Osteoblast (primary cell): ENCODE results near the gene SS18L1. TPM values are rescaled to one million over a fixed set of nuclear protein-coding genes. Genes with fewer than 3 reads are reported as not detected.
A peak's percentile ranks its signal among the peaks of the same experiment; 100 is the strongest.

ENCODE experiments used
- DNase-seq: peaks from one replicate; pipeline ENCODE4 v3.0.0; 2011; ENCODE audit warnings: low spot score, mixed read lengths; ENCODE audit not compliant: insufficient read length; ENCODE audit errors: missing footprints
- H2AFZ ChIP-seq: 2 replicates; pipeline ENCODE4 v1.6.0; 2011; ENCODE audit warnings: mild to moderate bottlenecking, low read length
- H3K27ac ChIP-seq: 2 replicates; pipeline ENCODE4 v1.5.1; 2011; ENCODE audit warnings: mild to moderate bottlenecking, low read depth, low read length, moderate library complexity
- H3K27me3 ChIP-seq: 2 replicates; pipeline ENCODE4 v1.6.0; 2012; ENCODE audit warnings: mild to moderate bottlenecking, control low read depth, inconsistent platforms, low read length, moderate library complexity; ENCODE audit not compliant: insufficient read depth
- H3K36me3 ChIP-seq: 2 replicates; pipeline ENCODE4 v1.5.1; 2011; ENCODE audit warnings: mild to moderate bottlenecking, low read length, control low read depth, moderate library complexity; ENCODE audit not compliant: insufficient read depth
- H3K4me1 ChIP-seq: 2 replicates; pipeline ENCODE4 v1.5.1; 2011; ENCODE audit warnings: mild to moderate bottlenecking, low read length, control low read depth, moderate library complexity; ENCODE audit not compliant: insufficient read depth
- H3K4me2 ChIP-seq: 2 replicates; pipeline ENCODE4 v1.6.0; 2011; ENCODE audit warnings: mild to moderate bottlenecking, low read length; ENCODE audit not compliant: insufficient read depth
- H3K4me3 ChIP-seq: fragments of 200-600 bp; sonication (generic); 3 replicates; pipeline ENCODE4 v1.5.1; 2012; ENCODE audit warnings: mild to moderate bottlenecking, low read length, inconsistent platforms; ENCODE audit not compliant: insufficient read depth
- H3K79me2 ChIP-seq: 2 replicates; pipeline ENCODE4 v1.6.0; 2012; ENCODE audit warnings: mild to moderate bottlenecking, low read length, control low read depth, inconsistent platforms; ENCODE audit not compliant: insufficient read depth
- H3K9me3 ChIP-seq: 2 replicates; pipeline ENCODE4 v1.5.1; 2011; ENCODE audit warnings: low read depth, low read length, control low read depth
- H4K20me1 ChIP-seq: 2 replicates; pipeline ENCODE4 v1.6.0; 2012; ENCODE audit warnings: mild to moderate bottlenecking, low read length, control low read depth; ENCODE audit not compliant: insufficient read depth
- total RNA-seq: library from RNA; depleted of rRNA; stranded (reverse); fragments of >200 nt; gene quantifications from 2 replicates; pipeline ENCODE4 v1.2.3, GENCODE V29; 2012
- TF ChIP-seq, protein P1 (sequence below): IDR thresholded peaks from 2 replicates; pipeline ENCODE4 v1.5.1; 2011; ENCODE audit warnings: mild to moderate bottlenecking, low read depth, low read length, moderate library complexity; ENCODE audit errors: extremely low read depth

Gene SS18L1
- total RNA-seq, 1 donor: 12.7 TPM

- Histone ChIP-seq H3K4me3 (peak overlapping the region; percentile 47), H3K4me2 (peak overlapping the region; percentile 69), H3K9me3 (no peaks in the 10 kb centered on the region), H2AFZ (peak overlapping the region; percentile 56), H3K4me1 (peaks cover 16% of the 10 kb centered on the region), H3K79me2 (peaks cover 90% of the 10 kb centered on the region), H3K36me3 (peaks cover 9% of the 10 kb centered on the region), H3K27ac (peak overlapping the region; percentile 71), H3K27me3 (no peaks in the 10 kb centered on the region), H4K20me1 (peaks cover 20% of the 10 kb centered on the region)
- TF ChIP-seq, protein P1, sequence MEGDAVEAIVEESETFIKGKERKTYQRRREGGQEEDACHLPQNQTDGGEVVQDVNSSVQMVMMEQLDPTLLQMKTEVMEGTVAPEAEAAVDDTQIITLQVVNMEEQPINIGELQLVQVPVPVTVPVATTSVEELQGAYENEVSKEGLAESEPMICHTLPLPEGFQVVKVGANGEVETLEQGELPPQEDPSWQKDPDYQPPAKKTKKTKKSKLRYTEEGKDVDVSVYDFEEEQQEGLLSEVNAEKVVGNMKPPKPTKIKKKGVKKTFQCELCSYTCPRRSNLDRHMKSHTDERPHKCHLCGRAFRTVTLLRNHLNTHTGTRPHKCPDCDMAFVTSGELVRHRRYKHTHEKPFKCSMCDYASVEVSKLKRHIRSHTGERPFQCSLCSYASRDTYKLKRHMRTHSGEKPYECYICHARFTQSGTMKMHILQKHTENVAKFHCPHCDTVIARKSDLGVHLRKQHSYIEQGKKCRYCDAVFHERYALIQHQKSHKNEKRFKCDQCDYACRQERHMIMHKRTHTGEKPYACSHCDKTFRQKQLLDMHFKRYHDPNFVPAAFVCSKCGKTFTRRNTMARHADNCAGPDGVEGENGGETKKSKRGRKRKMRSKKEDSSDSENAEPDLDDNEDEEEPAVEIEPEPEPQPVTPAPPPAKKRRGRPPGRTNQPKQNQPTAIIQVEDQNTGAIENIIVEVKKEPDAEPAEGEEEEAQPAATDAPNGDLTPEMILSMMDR: no peak
- peak; percentile 95 for DNase-seq
These were observed 43.6 kb downstream of the SS18L1 start for GRCh38 chr20:62186887-62187866.

DNA sequence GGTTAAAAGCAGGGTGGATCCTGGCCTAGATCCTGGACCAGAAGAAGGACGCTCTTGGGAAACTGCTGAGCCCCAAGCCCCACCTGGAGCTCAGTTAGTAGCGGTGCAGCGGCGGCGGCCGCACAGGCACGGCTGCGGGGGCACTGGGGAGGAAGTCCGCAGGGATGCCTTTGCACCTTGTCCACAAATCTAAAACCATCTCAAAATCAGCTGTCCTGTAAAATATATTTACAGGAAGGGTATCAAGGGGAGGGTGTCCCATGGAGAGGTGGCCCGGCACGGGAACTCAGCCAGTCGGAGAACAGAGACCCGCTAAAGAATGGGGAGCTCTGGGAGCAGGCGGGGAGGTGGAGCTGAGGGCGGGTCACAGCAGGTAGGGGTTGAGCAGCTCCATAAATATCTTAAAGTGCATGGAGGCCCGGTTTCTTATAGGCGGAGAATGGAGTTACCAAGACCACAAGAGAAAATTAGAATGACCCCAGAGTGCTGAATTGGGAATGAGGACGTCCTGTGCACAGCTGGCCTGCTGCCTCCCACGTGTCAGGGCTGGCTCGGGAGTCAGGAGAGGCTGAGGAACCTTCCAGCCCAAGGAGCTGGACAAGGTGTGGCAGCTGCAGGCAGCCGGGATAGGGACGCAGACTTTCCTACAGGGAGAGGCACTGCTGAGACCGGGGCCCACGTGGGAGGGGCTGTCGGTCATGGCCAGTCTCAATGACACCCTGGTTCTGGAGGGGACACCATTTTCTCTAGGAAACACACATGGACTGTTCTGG is 47.3 kb downstream of the SS18L1 start:
- peaks cover 25% of the 10 kb centered on the region for H4K20me1 ChIP-seq
- peak; percentile 45 for DNase-seq
- H3K4me2 ChIP-seq: no peak overlapping the region
- peaks cover 13% of the 10 kb centered on the region for H3K4me1 ChIP-seq
- H3K9me3 ChIP-seq: no peaks in the 10 kb centered on the region
- TF ChIP-seq, protein P1: no peak
- H3K27me3 ChIP-seq: no peaks in the 10 kb centered on the region
- no peak overlapping the region for H3K4me3 ChIP-seq
- H2AFZ ChIP-seq: no peak overlapping the region
- H3K27ac ChIP-seq: no peak overlapping the region
- peaks cover 87% of the 10 kb centered on the region for H3K79me2 ChIP-seq
- peaks cover 23% of the 10 kb centered on the region for H3K36me3 ChIP-seq

DNA sequence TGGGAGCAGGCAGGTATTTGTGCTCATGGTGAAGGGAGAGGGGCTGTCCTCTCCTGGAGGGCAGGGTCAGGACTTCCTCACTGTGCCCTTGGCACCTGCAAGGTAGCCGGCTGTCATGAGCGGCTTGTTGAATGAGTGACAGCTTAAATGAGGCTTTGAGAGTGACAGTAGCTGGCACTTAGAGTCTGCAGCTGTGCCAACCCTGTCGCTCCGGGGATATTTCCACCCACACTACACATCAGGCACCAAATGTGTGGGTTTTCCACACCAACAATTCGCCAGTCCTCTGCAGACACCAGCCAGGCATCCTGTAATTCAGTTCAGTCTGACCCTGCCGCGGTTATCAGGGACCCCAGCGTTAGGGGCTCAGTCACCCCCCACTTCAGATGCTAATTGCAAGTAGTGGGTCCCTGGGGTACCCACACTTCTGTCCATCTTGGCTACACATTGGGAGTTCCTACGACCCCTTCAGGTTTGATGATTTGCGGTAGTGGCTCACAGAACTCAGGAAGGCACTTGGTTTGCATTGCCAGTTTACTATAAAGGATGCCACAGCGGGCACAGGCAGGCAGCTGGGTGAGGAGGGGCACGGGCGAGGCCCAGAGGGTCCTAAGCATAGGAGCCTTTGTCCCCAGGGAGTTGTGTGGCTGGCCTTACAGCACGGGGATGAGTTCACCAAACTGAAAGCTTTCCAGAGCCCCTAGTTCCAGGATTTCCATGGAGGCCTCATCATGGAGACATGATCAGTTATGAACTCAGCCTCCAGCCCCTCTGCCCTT is 48.4 kb downstream of the SS18L1 start:
- Histone ChIP-seq H2AFZ (no peak overlapping the region), H3K27ac (no peak overlapping the region), H3K4me3 (no peak overlapping the region), H4K20me1 (peaks cover 23% of the 10 kb centered on the region), H3K9me3 (no peaks in the 10 kb centered on the region), H3K4me1 (peaks cover 10% of the 10 kb centered on the region), H3K36me3 (peaks cover 30% of the 10 kb centered on the region), H3K27me3 (no peaks in the 10 kb centered on the region), H3K4me2 (no peak overlapping the region), H3K79me2 (peaks cover 79% of the 10 kb centered on the region)
- peak; percentile 26 for DNase-seq
- TF ChIP-seq, protein P1: no peak
